OCI-LY1 (cell line): Measurements from ENCODE around the gene STAC3.

Experiments
- H2AFZ ChIP-seq: fragments of 200-600 bp; sonication (generic), shearing (Covaris generic); 2 replicates; pipeline ENCODE4 v1.6.0; 2014; ENCODE audit warnings: antibody characterized with exemption, mild to moderate bottlenecking, low read length
- H3F3A ChIP-seq: fragments of 200-600 bp; sonication (generic), shearing (Covaris generic); 2 replicates; pipeline ENCODE4 v1.6.0; 2014; ENCODE audit warnings: mild to moderate bottlenecking, antibody characterized with exemption, low read length, moderate library complexity; ENCODE audit not compliant: insufficient read depth
- H3K27ac ChIP-seq: fragments of 200-600 bp; sonication (generic); 2 replicates; pipeline ENCODE4 v1.5.1; 2014; ENCODE audit warnings: low read length, mixed run types, mild to moderate bottlenecking, low read depth; ENCODE audit not compliant: poor library complexity, severe bottlenecking
- H3K27me3 ChIP-seq: fragments of 200-600 bp; sonication (generic); 2 replicates; pipeline ENCODE4 v1.6.0; 2014; ENCODE audit warnings: antibody characterized with exemption, mild to moderate bottlenecking, low read length, moderate library complexity; ENCODE audit not compliant: insufficient read depth
- H3K36me3 ChIP-seq: fragments of 200-600 bp; sonication (generic); 2 replicates; pipeline ENCODE4 v1.6.1; 2014; ENCODE audit warnings: mild to moderate bottlenecking, antibody characterized with exemption, low read length, moderate library complexity, mixed read lengths; ENCODE audit not compliant: insufficient read depth
- H3K4me1 ChIP-seq: fragments of 200-600 bp; sonication (generic); 2 replicates; pipeline ENCODE4 v1.5.1; 2014; ENCODE audit warnings: mild to moderate bottlenecking, low read length, moderate library complexity; ENCODE audit not compliant: insufficient read depth, severe bottlenecking
- H3K4me2 ChIP-seq: fragments of 200-600 bp; sonication (generic), shearing (Covaris generic); 2 replicates; pipeline ENCODE4 v1.6.1; 2014; ENCODE audit warnings: low read length
- H3K4me3 ChIP-seq: fragments of 200-600 bp; sonication (generic); 2 replicates; pipeline ENCODE4 v1.5.1; 2014; ENCODE audit warnings: low read length, low read depth, mild to moderate bottlenecking, mixed read lengths; ENCODE audit not compliant: poor library complexity, severe bottlenecking
- H3K79me2 ChIP-seq: fragments of 200-600 bp; shearing (Covaris generic); 2 replicates; pipeline ENCODE4 v1.6.1; 2016; ENCODE audit warnings: mixed run types, low read length, mixed read lengths; ENCODE audit not compliant: insufficient read depth
- H3K9ac ChIP-seq: fragments of 200-600 bp; sonication (generic), shearing (Covaris generic); 2 replicates; pipeline ENCODE4 v1.6.1; 2014; ENCODE audit warnings: mild to moderate bottlenecking, low read length, mixed read lengths
- H3K9me2 ChIP-seq: fragments of 200-600 bp; sonication (generic), shearing (Covaris generic); 2 replicates; pipeline ENCODE4 v1.6.1; 2014; ENCODE audit warnings: low read depth, mild to moderate bottlenecking, low read length, mixed read lengths
- H3K9me3 ChIP-seq: fragments of 200-600 bp; shearing (Covaris generic); 2 replicates; pipeline ENCODE4 v1.6.1; 2014; ENCODE audit warnings: low read length, mixed read lengths
- H4K20me1 ChIP-seq: fragments of 200-600 bp; sonication (generic), shearing (Covaris generic); 2 replicates; pipeline ENCODE4 v1.6.0; 2016; ENCODE audit warnings: mild to moderate bottlenecking, low read length; ENCODE audit not compliant: insufficient read depth
- EZH2 ChIP-seq: fragments of 200-600 bp; sonication (generic), shearing (Covaris generic); IDR thresholded peaks from 2 replicates; pipeline ENCODE4 v1.8.0; 2017; ENCODE audit warnings: borderline replicate concordance, mixed run types, mild to moderate bottlenecking, antibody characterized with exemption, low read length, moderate library complexity, mixed read lengths
- TF ChIP-seq, protein P1 (sequence below): fragments of 200-600 bp; sonication (generic), shearing (Covaris generic); IDR thresholded peaks from 2 replicates; pipeline ENCODE4 v1.5.1; 2017; ENCODE audit warnings: mild to moderate bottlenecking, antibody characterized with exemption, low read length, moderate library complexity, mixed read lengths

The STAC3 gene

GRCh38 chr12:57224278-57224972 is 26.6 kb downstream of the STAC3 start:
- Histone ChIP-seq H3K9me3 (no peaks in the 10 kb centered on the region), H3K27ac (no peak overlapping the region), H4K20me1 (no peaks in the 10 kb centered on the region), H3K4me2 (no peak overlapping the region), H3K4me3 (no peak overlapping the region), H3F3A (peaks cover 7% of the 10 kb centered on the region; the same call in 1 of the 2 replicates), H3K9ac (no peak overlapping the region), H3K79me2 (no peaks in the 10 kb centered on the region), H2AFZ (no peak overlapping the region), H3K4me1 (peaks cover 64% of the 10 kb centered on the region), H3K27me3 (peaks cover 4% of the 10 kb centered on the region; the same call in 1 of the 2 replicates), H3K9me2 (no peaks in the 10 kb centered on the region), H3K36me3 (no peaks in the 10 kb centered on the region; the same call in 1 of the 2 replicates)
- no peak for TF ChIP-seq EZH2
- TF ChIP-seq, protein P1, sequence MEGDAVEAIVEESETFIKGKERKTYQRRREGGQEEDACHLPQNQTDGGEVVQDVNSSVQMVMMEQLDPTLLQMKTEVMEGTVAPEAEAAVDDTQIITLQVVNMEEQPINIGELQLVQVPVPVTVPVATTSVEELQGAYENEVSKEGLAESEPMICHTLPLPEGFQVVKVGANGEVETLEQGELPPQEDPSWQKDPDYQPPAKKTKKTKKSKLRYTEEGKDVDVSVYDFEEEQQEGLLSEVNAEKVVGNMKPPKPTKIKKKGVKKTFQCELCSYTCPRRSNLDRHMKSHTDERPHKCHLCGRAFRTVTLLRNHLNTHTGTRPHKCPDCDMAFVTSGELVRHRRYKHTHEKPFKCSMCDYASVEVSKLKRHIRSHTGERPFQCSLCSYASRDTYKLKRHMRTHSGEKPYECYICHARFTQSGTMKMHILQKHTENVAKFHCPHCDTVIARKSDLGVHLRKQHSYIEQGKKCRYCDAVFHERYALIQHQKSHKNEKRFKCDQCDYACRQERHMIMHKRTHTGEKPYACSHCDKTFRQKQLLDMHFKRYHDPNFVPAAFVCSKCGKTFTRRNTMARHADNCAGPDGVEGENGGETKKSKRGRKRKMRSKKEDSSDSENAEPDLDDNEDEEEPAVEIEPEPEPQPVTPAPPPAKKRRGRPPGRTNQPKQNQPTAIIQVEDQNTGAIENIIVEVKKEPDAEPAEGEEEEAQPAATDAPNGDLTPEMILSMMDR, result no peak

DNA sequence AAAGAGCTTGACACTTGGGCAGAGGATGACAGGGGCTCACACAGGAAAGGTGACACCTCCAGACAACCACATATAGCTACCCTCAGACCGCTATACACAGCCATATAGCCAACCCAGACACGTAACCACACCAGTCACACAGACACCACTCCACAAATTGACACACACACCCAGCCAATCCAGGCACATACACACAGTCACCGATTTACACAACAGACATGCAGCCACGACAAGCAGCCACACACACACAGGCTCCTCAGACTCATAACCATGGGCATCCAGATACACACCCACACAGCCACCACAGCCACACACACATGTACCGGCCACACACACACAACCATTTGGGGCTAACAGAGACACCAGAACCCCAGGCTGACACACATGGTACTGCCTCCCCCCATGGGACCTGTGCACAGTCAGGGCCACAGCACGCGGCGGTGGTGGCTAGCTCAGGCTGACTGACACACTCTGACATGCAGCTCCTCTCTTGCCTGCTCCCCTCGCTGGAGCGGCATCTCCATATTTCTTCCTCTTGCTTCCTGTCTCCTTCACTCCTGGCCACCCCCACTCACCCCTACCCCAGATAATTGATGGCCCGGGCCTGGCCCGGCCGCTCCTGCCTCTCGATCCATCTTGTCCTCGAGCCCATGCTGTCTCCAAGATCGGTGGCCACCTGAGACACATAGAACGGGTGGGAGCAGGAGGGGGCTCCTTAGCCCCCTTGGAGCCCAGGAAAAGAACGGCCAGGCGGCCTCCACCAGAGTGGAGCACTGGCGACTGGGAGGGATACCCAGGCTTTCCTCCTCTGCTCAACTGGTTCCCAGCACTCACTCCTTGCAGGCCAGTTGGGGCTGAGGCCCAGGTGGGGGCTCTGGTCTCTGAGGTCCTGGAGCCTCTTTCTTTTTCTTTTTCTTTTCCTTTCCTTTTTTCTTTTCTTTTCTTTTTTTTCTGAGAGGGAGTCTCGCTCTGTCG is 27.5 kb downstream of the STAC3 start:
- Histone ChIP-seq H3K36me3 (no peaks in the 10 kb centered on the region; the same call in 1 of the 2 replicates), H4K20me1 (no peaks in the 10 kb centered on the region), H3K79me2 (no peaks in the 10 kb centered on the region), H3K9me3 (no peaks in the 10 kb centered on the region), H3K27me3 (peaks cover 4% of the 10 kb centered on the region; the same call in 1 of the 2 replicates), H3K9ac (no peak overlapping the region), H3F3A (peaks cover 7% of the 10 kb centered on the region; the same call in 1 of the 2 replicates), H3K4me2 (no peak overlapping the region; the same call in 1 of the 2 replicates), H3K27ac (no peak overlapping the region), H3K4me1 (peaks cover 64% of the 10 kb centered on the region), H3K4me3 (no peak overlapping the region), H3K9me2 (no peaks in the 10 kb centered on the region), H2AFZ (no peak overlapping the region)
- no peak for TF ChIP-seq EZH2
- TF ChIP-seq, protein P1, result no peak

DNA sequence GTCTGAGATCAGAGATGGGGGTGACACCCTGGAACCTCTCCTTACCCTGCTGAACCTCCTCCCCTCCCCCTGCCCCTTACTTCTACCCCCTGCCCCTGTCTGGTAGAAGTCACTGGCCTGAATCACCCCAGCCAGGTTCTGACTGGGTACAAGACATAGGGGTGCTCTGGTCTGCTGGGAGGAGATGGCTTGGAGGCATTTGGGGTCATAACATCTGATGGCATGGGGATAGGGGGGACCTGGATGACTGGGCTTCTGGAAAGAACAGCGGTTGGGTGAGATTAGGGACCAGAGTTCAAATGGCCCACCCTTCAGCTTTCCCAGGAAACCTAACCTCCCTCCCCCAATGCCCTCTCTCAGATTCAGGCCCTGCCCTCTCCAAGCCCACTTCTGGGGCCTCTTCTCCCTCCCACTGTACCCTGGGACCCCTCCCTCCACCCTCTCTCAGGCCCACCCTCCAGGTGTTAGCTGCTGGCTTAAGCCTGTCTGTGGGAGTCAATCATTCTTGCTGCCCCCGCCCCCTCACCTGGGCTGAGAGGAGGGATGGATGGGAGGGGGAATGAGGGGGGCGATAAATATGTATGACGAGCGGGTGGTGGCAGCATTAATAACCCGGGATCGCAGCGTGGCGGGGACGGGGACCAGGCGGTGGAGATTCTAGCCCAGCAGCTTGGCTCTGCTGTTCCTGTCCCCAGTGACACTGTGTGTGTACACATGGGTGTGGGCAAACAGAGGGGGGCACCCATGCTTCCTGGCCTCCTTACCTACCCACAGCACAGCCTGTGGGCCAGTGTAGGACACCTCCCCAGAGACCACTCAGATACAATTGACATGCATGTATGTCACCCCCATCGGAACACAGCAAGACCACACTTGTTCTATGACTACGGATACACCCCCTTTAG is 28.4 kb downstream of the STAC3 start:
- H3K4me1 ChIP-seq, result peaks cover 68% of the 10 kb centered on the region
- peaks cover 7% of the 10 kb centered on the region; the same call in 1 of the 2 replicates for H3F3A ChIP-seq
- no peaks in the 10 kb centered on the region for H4K20me1 ChIP-seq
- no peaks in the 10 kb centered on the region; the same call in 1 of the 2 replicates for H3K36me3 ChIP-seq
- no peak overlapping the region for H3K4me3 ChIP-seq
- H3K4me2 ChIP-seq, result no peak overlapping the region; the same call in 1 of the 2 replicates
- no peaks in the 10 kb centered on the region for H3K79me2 ChIP-seq
- no peaks in the 10 kb centered on the region for H3K9me2 ChIP-seq
- TF ChIP-seq, protein P1, result no peak
- no peak for TF ChIP-seq EZH2
- peaks cover 4% of the 10 kb centered on the region; the same call in 1 of the 2 replicates for H3K27me3 ChIP-seq
- no peak overlapping the region for H3K9ac ChIP-seq
- H3K27ac ChIP-seq, result no peak overlapping the region
- H3K9me3 ChIP-seq, result no peaks in the 10 kb centered on the region
- H2AFZ ChIP-seq, result no peak overlapping the region
